MCF 10A (cell line): ENCODE results near the gene ABL2. TPM values are rescaled to one million over a fixed set of nuclear protein-coding genes. Genes with fewer than 3 reads are reported as not detected.
A peak's percentile ranks its signal among the peaks of the same experiment; 100 is the strongest.

ENCODE experiments used
- BruUV-seq: library from RNA; stranded (reverse); fragments of 400-500 nt; replicated peaks from 2 replicates; lab custom pipeline; 2021; lab: Mats Ljungman, UMichigan
- CTCF ChIA-PET: fragments of 300-600 bp; sonication (Branson Sonifier 250); formaldehyde crosslinking; extraction: SDS; loops from one replicate; lab custom pipeline; 2021; ENCODE audit warnings: antibody characterized with exemption, inconsistent platforms; lab: Yijun Ruan, JAX
- POLR2A ChIA-PET: fragments of 300-600, 350-650 bp; sonication (Branson Sonifier 250); formaldehyde crosslinking; extraction: SDS; loops from one replicate; lab custom pipeline; 2020; ENCODE audit warnings: antibody characterized with exemption, inconsistent platforms; lab: Yijun Ruan, JAX
- DNase-seq: peaks from one replicate; pipeline ENCODE4 v3.0.0-alpha.2; 2018; ENCODE audit not compliant: unreplicated experiment
- H3K27ac Mint-ChIP-seq: one replicate; pipeline ENCODE4 v1.8.0; 2022; ENCODE audit warnings: mild to moderate bottlenecking, low read depth, mixed read lengths; ENCODE audit not compliant: unreplicated experiment
- H3K27me3 Mint-ChIP-seq: one replicate; pipeline ENCODE4 v1.8.0; 2022; ENCODE audit warnings: mixed read lengths; ENCODE audit not compliant: insufficient read depth, unreplicated experiment
- H3K36me3 Mint-ChIP-seq: one replicate; pipeline ENCODE4 v1.8.0; 2022; ENCODE audit warnings: mild to moderate bottlenecking, moderate library complexity, mixed read lengths; ENCODE audit not compliant: insufficient read depth, unreplicated experiment
- H3K4me1 Mint-ChIP-seq: one replicate; pipeline ENCODE4 v1.8.0; 2022; ENCODE audit warnings: mixed read lengths; ENCODE audit not compliant: insufficient read depth, unreplicated experiment
- H3K4me3 Mint-ChIP-seq: one replicate; pipeline ENCODE4 v1.8.0; 2022; ENCODE audit warnings: mild to moderate bottlenecking, moderate library complexity, mixed read lengths; ENCODE audit not compliant: unreplicated experiment
- H3K9me3 Mint-ChIP-seq: one replicate; pipeline ENCODE4 v1.8.0; 2022; ENCODE audit warnings: mixed read lengths; ENCODE audit not compliant: unreplicated experiment
- CTCF ChIP-seq: fragments of 200-600 bp; IDR thresholded peaks from one replicate; pipeline ENCODE4 v1.8.0; 2022; ENCODE audit warnings: antibody characterized with exemption, mild to moderate bottlenecking; ENCODE audit not compliant: unreplicated experiment
- intact Hi-C: fragments of 100-400 bp; cut with micrococcal nuclease; formaldehyde crosslinking; loops from 2 replicates; pipeline ENCODE4 v1.14.1; 2022
- total RNA-seq: library from RNA; stranded (reverse); gene quantifications from 2 replicates; pipeline ENCODE4 v1.2.3, GENCODE V29; 2022

The ABL2 gene
- total RNA-seq, 1 experiment from 2014 or later: 109 TPM

GRCh38 chr1:179146911-179147310 is 82.6 kb downstream of the ABL2 start:
- POLR2A ChIA-PET: interaction anchor here (0.6 to 0.7 kb wide), 2 partner anchors 28 to 130 kb away, joined by 3 to 4 read pairs; no protein-coding TSS in a partner anchor
- CTCF ChIA-PET: interaction anchor here (1.1 to 1.2 kb wide), 2 partner anchors 10 to 26 kb away, joined by 3 to 5 read pairs; no protein-coding TSS in a partner anchor
- peak overlapping the region; percentile 68 for H3K27ac Mint-ChIP-seq
- H3K4me3 Mint-ChIP-seq: no peak overlapping the region
- TF ChIP-seq CTCF: no peak
- BruUV-seq: no TSS peak
- H3K36me3 Mint-ChIP-seq: peaks cover 6% of the 10 kb centered on the region
- peaks cover 14% of the 10 kb centered on the region for H3K4me1 Mint-ChIP-seq
- no peaks in the 10 kb centered on the region for H3K9me3 Mint-ChIP-seq
- H3K27me3 Mint-ChIP-seq: no peaks in the 10 kb centered on the region
- no peak for DNase-seq
- intact Hi-C loops: no loop called here

DNA sequence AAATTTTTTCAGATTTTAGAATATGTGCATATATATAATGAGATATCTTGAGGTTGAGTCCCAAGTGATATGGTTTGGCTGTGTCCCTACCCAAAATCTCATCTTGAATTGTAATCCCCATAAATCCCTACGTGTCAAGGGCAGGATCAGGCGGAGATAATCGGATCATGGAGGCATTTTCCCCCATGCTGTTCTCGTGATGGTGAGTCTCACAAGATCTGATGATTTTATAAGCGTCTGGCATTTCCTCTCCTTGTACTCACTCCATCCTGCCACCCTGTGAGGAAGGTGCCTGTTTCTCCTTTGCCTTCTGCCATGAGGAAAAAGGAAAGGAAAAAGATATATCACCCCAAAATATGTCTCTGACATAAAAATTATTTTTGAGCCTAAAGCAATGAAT is 83.0 kb downstream of the ABL2 start:
- no TSS peak for BruUV-seq
- no peaks in the 10 kb centered on the region for H3K27me3 Mint-ChIP-seq
- TF ChIP-seq CTCF: no peak
- intact Hi-C loops: no loop called here
- peaks cover 6% of the 10 kb centered on the region for H3K36me3 Mint-ChIP-seq
- H3K27ac Mint-ChIP-seq: peak overlapping the region; percentile 68
- ChIA-PET POLR2A (interaction anchor here (0.6 to 0.7 kb wide), 4 partner anchors 9 to 129 kb away, joined by 3 to 4 read pairs (median 3); no protein-coding TSS in a partner anchor), CTCF (interaction anchor here (1.1 to 1.2 kb wide), 2 partner anchors 10 to 26 kb away, joined by 3 to 5 read pairs; no protein-coding TSS in a partner anchor)
- H3K4me3 Mint-ChIP-seq: no peak overlapping the region
- H3K4me1 Mint-ChIP-seq: peaks cover 18% of the 10 kb centered on the region
- H3K9me3 Mint-ChIP-seq: no peaks in the 10 kb centered on the region
- DNase-seq: no peak

GRCh38 chr1:179145521-179145920 is 84.0 kb downstream of the ABL2 start:
- no peaks in the 10 kb centered on the region for H3K27me3 Mint-ChIP-seq
- TF ChIP-seq CTCF: no peak
- H3K36me3 Mint-ChIP-seq: peaks cover 10% of the 10 kb centered on the region
- peaks cover 22% of the 10 kb centered on the region for H3K4me1 Mint-ChIP-seq
- no peaks in the 10 kb centered on the region for H3K9me3 Mint-ChIP-seq
- H3K4me3 Mint-ChIP-seq: no peak overlapping the region
- ChIA-PET POLR2A (interaction anchor here (0.6 to 1.3 kb wide), 3 partner anchors 10 to 30 kb away, joined by 3 to 4 read pairs (median 3); no protein-coding TSS in a partner anchor), CTCF (interaction anchor here (0.7 to 1.1 kb wide), 2 partner anchors 11 to 95 kb away, joined by 3 read pairs; no protein-coding TSS in a partner anchor)
- no peak for DNase-seq
- H3K27ac Mint-ChIP-seq: no peak overlapping the region
- intact Hi-C loops: no loop called here
- no TSS peak for BruUV-seq

GRCh38 chr1:179144626-179145025 is 84.9 kb downstream of the ABL2 start:
- no peak overlapping the region for H3K4me3 Mint-ChIP-seq
- BruUV-seq: no TSS peak
- TF ChIP-seq CTCF: no peak
- intact Hi-C loops: no loop called here
- H3K27ac Mint-ChIP-seq: peak overlapping the region; percentile 79
- peaks cover 31% of the 10 kb centered on the region for H3K4me1 Mint-ChIP-seq
- peaks cover 14% of the 10 kb centered on the region for H3K36me3 Mint-ChIP-seq
- H3K9me3 Mint-ChIP-seq: no peaks in the 10 kb centered on the region
- POLR2A ChIA-PET: interaction anchor here (0.6 to 1.4 kb wide), 3 partner anchors 11 to 31 kb away, joined by 3 to 4 read pairs (median 4); no protein-coding TSS in a partner anchor
- DNase-seq: no peak
- no peaks in the 10 kb centered on the region for H3K27me3 Mint-ChIP-seq
- CTCF ChIA-PET: interaction anchor here (0.7 to 1.4 kb wide), 4 partner anchors 24 to 232 kb away, joined by 3 to 5 read pairs (median 3); no protein-coding TSS in a partner anchor
